Liver (tissue), 9 donors: ENCODE data around the gene ENOPH1. TPM values are rescaled to one million over a fixed set of nuclear protein-coding genes. Genes with fewer than 3 reads are reported as not detected.
A peak's percentile ranks its signal among the peaks of the same experiment; 100 is the strongest.

Experiments used
- DNase-seq: peaks from one replicate; pipeline ENCODE4 v3.0.0-alpha.2; 2017; ENCODE audit warnings: low spot score
- H3K27ac ChIP-seq, 2 donors: one replicate each; pipeline ENCODE4 v1.7.0; 2013; ENCODE audit warnings: inconsistent platforms in 2 of 2, low read length in 2 of 2, control low read depth in 1 of 2, low read depth in 1 of 2, mild to moderate bottlenecking in 1 of 2
- H3K27me3 ChIP-seq, 4 donors: one replicate each; pipeline versions ENCODE4 v1.6.1 to v1.7.0; 2013; ENCODE audit warnings: low read length in 3 of 4, inconsistent platforms in 1 of 4, mild to moderate bottlenecking in 1 of 4, moderate library complexity in 1 of 4; ENCODE audit not compliant: control insufficient read depth in 4 of 4, insufficient read depth in 4 of 4
- H3K36me3 ChIP-seq, 4 donors: one replicate each; pipeline versions ENCODE4 v1.6.1 to v1.7.0; 2013; ENCODE audit warnings: low read length in 3 of 4, mild to moderate bottlenecking in 3 of 4, low read depth in 1 of 4, moderate library complexity in 1 of 4; ENCODE audit not compliant: control insufficient read depth in 4 of 4, insufficient read depth in 3 of 4
- H3K4me1 ChIP-seq, 4 donors: one replicate each; pipeline versions ENCODE4 v1.6.1 to v1.7.0; 2013; ENCODE audit warnings: low read length in 3 of 4, mild to moderate bottlenecking in 3 of 4, moderate library complexity in 1 of 4; ENCODE audit not compliant: control insufficient read depth in 4 of 4, insufficient read depth in 4 of 4
- H3K4me3 ChIP-seq, 3 donors: one replicate each; pipeline versions ENCODE4 v1.6.1 to v1.7.0; 2013; ENCODE audit warnings: low read length in 3 of 3, control low read depth in 1 of 3, low read depth in 1 of 3, mild to moderate bottlenecking in 1 of 3
- H3K9ac ChIP-seq, 2 donors: one replicate each; pipeline ENCODE4 v1.7.0; 2013; ENCODE audit warnings: low read length in 2 of 2, mild to moderate bottlenecking in 2 of 2, moderate library complexity in 2 of 2, control low read depth in 1 of 2, low read depth in 1 of 2
- H3K9me3 ChIP-seq, 4 donors: one replicate each; pipeline versions ENCODE4 v1.6.1 to v1.7.0; 2013; ENCODE audit warnings: low read length in 3 of 4; ENCODE audit not compliant: control insufficient read depth in 4 of 4
- ATF3 ChIP-seq: IDR thresholded peaks from 2 replicates; pipeline ENCODE4 v1.6.1; 2016; ENCODE audit warnings: antibody characterized with exemption
- GABPA ChIP-seq, 2 donors: IDR thresholded peaks in 1 of 2; conservative IDR thresholded peaks in 1 of 2; 2 replicates each; pipeline ENCODE4 v1.6.1; 2016; ENCODE audit warnings: antibody characterized with exemption in 2 of 2, mild to moderate bottlenecking in 1 of 2, moderate library complexity in 1 of 2
- JUND ChIP-seq, 2 donors: IDR thresholded peaks; 2 replicates each; pipeline ENCODE4 v1.6.1; 2016; ENCODE audit warnings: antibody characterized with exemption in 2 of 2
- NR2F2 ChIP-seq: IDR thresholded peaks from 2 replicates; pipeline ENCODE4 v1.6.1; 2016; ENCODE audit warnings: antibody characterized with exemption
- RAD21 ChIP-seq, 2 donors: IDR thresholded peaks; 2 replicates each; pipeline ENCODE4 v1.6.1; 2016; ENCODE audit warnings: antibody characterized with exemption in 2 of 2, mild to moderate bottlenecking in 2 of 2
- YY1 ChIP-seq: IDR thresholded peaks from 2 replicates; pipeline ENCODE4 v1.6.1; 2016; ENCODE audit warnings: antibody characterized with exemption, mild to moderate bottlenecking
- ZBTB33 ChIP-seq: IDR thresholded peaks from 2 replicates; pipeline ENCODE4 v1.6.1; 2016; ENCODE audit warnings: antibody characterized with exemption
- WGBS: extraction: QIAGEN DNeasy Blood & Tissue Kit; methylation state at CpG from one replicate; pipeline ENCODE4 v1.1.7; 2013; 5-methylcytosine and 5-hydroxymethylcytosine counted together
- polyA plus RNA-seq, 2 donors: library from polyadenylated mRNA; stranded (reverse) in 1 of 2; unstranded in 1 of 2; fragments of 200-250 nt in 1 of 2; fragments of >200 nt in 1 of 2; fragmentation: Nextera tagmentation in 1 of 2; extraction: Ambion mirVana in 1 of 2; gene quantifications; one replicate each; pipeline versions ENCODE4 v1.2.1 to v1.2.3, GENCODE V29; 2013 to 2015
- total RNA-seq, 2 donors: library from RNA; depleted of rRNA; stranded (reverse); fragments of >200 nt; gene quantifications; one replicate each; pipeline ENCODE4 v1.2.3, GENCODE V29; 2014
- TF ChIP-seq, protein P1 (sequence below): IDR thresholded peaks from 2 replicates; pipeline ENCODE4 v1.6.1; 2016; ENCODE audit warnings: antibody characterized with exemption, mild to moderate bottlenecking
- TF ChIP-seq, protein P2 (sequence below): fragments of 150-350 bp; IDR thresholded peaks from 2 replicates; pipeline ENCODE4 v1.5.1; 2017; ENCODE audit warnings: improper control_type of control experiment, low read depth, low read length; ENCODE audit not compliant: missing input control
- donor health status: healthy.
- donor health status: healthy.
- donor health status: healthy.
- donor health status: healthy.
- donor health status: healthy.

Gene ENOPH1
- total and polyA plus RNA-seq, 4 donors, result 12.1 to 20.0 (median 12.8) TPM

GRCh38 chr4:82458729-82459128 lies 28.3 kb downstream of the ENOPH1 start:
- no peaks in the 10 kb centered on the region for H3K27me3 ChIP-seq
- WGBS, result 99% methylated on average over 2 of the region's 2 CpGs
- DNase-seq, result no peak
- H3K4me1 ChIP-seq, result peaks cover 0 to 9% (median 2%) of the 10 kb centered on the region in 4 donors
- TF ChIP-seq YY1, result no peak
- TF ChIP-seq JUND (IDR thresholded peaks at IDR 0.05), result no peak
- H3K27ac ChIP-seq, result no peak overlapping the region
- H3K9me3 ChIP-seq, result no peaks in the 10 kb centered on the region
- H3K9ac ChIP-seq, result no peak overlapping the region
- H3K4me3 ChIP-seq, result no peak overlapping the region
- H3K36me3 ChIP-seq, result peaks cover 7 to 17% (median 15%) of the 10 kb centered on the region in 4 donors

DNA sequence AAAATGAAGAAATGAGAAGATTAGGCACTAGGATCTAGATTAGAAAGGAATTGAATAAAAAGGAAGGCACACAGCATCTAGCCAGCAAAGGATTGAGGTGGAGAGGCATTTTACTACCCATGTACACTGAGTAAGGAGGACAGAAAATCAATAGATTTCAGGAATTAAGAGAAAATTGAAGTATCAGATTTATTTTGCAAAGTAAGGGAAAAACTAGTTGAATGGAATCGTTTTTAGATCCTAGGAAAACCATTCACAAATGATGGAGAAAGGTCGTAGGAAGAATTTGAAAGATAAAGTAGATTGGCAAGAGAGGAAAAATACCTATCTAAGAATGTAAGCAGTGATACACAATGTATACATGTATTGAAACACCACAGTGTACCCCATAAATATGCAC lies 31.3 kb downstream of the ENOPH1 start:
- peaks cover 7 to 15% (median 12%) of the 10 kb centered on the region in 4 donors for H3K36me3 ChIP-seq

GRCh38 chr4:82462415-82462831 lies 32.0 kb downstream of the ENOPH1 start:
- Histone ChIP-seq H3K9ac (no peak overlapping the region), H3K36me3 (peaks cover 4 to 14% (median 9%) of the 10 kb centered on the region in 4 donors), H3K4me3 (no peak overlapping the region), H3K27me3 (no peaks in the 10 kb centered on the region), H3K27ac (peak overlapping the region in 1 of 2 donors; percentile 28), H3K4me1 (peaks cover 0 to 9% (median 2%) of the 10 kb centered on the region in 4 donors), H3K9me3 (no peaks in the 10 kb centered on the region)
- 4% methylated on average over 7 of the region's 7 CpGs for WGBS
- peak; percentile 90 for DNase-seq
- TF ChIP-seq GABPA (IDR thresholded peaks at IDR 0.05 in 1 of 2, conservative IDR thresholded peaks at IDR 0.05 in 1 of 2) (no peak), ATF3 (no peak), ZBTB33 (no peak), RAD21 (IDR thresholded peaks at IDR 0.05) (peak; percentile 82 to 86)
- TF ChIP-seq, protein P1, sequence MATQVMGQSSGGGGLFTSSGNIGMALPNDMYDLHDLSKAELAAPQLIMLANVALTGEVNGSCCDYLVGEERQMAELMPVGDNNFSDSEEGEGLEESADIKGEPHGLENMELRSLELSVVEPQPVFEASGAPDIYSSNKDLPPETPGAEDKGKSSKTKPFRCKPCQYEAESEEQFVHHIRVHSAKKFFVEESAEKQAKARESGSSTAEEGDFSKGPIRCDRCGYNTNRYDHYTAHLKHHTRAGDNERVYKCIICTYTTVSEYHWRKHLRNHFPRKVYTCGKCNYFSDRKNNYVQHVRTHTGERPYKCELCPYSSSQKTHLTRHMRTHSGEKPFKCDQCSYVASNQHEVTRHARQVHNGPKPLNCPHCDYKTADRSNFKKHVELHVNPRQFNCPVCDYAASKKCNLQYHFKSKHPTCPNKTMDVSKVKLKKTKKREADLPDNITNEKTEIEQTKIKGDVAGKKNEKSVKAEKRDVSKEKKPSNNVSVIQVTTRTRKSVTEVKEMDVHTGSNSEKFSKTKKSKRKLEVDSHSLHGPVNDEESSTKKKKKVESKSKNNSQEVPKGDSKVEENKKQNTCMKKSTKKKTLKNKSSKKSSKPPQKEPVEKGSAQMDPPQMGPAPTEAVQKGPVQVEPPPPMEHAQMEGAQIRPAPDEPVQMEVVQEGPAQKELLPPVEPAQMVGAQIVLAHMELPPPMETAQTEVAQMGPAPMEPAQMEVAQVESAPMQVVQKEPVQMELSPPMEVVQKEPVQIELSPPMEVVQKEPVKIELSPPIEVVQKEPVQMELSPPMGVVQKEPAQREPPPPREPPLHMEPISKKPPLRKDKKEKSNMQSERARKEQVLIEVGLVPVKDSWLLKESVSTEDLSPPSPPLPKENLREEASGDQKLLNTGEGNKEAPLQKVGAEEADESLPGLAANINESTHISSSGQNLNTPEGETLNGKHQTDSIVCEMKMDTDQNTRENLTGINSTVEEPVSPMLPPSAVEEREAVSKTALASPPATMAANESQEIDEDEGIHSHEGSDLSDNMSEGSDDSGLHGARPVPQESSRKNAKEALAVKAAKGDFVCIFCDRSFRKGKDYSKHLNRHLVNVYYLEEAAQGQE, result no peak
- TF ChIP-seq, protein P2, sequence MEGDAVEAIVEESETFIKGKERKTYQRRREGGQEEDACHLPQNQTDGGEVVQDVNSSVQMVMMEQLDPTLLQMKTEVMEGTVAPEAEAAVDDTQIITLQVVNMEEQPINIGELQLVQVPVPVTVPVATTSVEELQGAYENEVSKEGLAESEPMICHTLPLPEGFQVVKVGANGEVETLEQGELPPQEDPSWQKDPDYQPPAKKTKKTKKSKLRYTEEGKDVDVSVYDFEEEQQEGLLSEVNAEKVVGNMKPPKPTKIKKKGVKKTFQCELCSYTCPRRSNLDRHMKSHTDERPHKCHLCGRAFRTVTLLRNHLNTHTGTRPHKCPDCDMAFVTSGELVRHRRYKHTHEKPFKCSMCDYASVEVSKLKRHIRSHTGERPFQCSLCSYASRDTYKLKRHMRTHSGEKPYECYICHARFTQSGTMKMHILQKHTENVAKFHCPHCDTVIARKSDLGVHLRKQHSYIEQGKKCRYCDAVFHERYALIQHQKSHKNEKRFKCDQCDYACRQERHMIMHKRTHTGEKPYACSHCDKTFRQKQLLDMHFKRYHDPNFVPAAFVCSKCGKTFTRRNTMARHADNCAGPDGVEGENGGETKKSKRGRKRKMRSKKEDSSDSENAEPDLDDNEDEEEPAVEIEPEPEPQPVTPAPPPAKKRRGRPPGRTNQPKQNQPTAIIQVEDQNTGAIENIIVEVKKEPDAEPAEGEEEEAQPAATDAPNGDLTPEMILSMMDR, result peak; percentile 95

More for the DNA sequence above, 31.3 kb downstream of the ENOPH1 start:
- Histone ChIP-seq H3K27ac (no peak overlapping the region), H3K27me3 (no peaks in the 10 kb centered on the region), H3K4me1 (peaks cover 0 to 9% (median 2%) of the 10 kb centered on the region in 4 donors), H3K4me3 (no peak overlapping the region), H3K9me3 (no peaks in the 10 kb centered on the region), H3K9ac (no peak overlapping the region)
- 86% methylated on average over 2 of the region's 2 CpGs for whole genome bisulfite sequencing
- TF ChIP-seq NR2F2, result no peak
- DNase-seq, result no peak
